Adipocyte (in vitro differentiated cells): ENCODE measurements around the gene TP73.
A peak's percentile ranks its signal among the peaks of the same experiment; 100 is the strongest.

ENCODE experiments used
- DNase-seq: peaks from one replicate; pipeline ENCODE4 v3.0.0-alpha.2; 2015; ENCODE audit warnings: low read depth
- H3K27me3 ChIP-seq: replicated peaks from 2 replicates; pipeline ENCODE4 v1.7.0; 2013; ENCODE audit warnings: mild to moderate bottlenecking, low read length, moderate library complexity; ENCODE audit not compliant: control insufficient read depth, insufficient read depth
- H3K36me3 ChIP-seq: 2 replicates; pipeline ENCODE4 v1.7.0; 2013; ENCODE audit warnings: low read length, mild to moderate bottlenecking, moderate library complexity; ENCODE audit not compliant: control insufficient read depth, insufficient read depth, severe bottlenecking
- H3K4me1 ChIP-seq: 2 replicates; pipeline ENCODE4 v1.7.0; 2013; ENCODE audit warnings: mild to moderate bottlenecking, low read length, moderate library complexity; ENCODE audit not compliant: control insufficient read depth, insufficient read depth
- H3K4me3 ChIP-seq: 2 replicates; pipeline ENCODE4 v1.7.0; 2013; ENCODE audit warnings: mild to moderate bottlenecking, low read length, moderate library complexity
- H3K9ac ChIP-seq: 2 replicates; pipeline ENCODE4 v1.7.0; 2013; ENCODE audit warnings: mild to moderate bottlenecking, low read length, moderate library complexity
- H3K9me3 ChIP-seq: 2 replicates; pipeline ENCODE4 v1.7.0; 2013; ENCODE audit warnings: mild to moderate bottlenecking, low read length, moderate library complexity; ENCODE audit not compliant: control insufficient read depth

Gene TP73

DNA sequence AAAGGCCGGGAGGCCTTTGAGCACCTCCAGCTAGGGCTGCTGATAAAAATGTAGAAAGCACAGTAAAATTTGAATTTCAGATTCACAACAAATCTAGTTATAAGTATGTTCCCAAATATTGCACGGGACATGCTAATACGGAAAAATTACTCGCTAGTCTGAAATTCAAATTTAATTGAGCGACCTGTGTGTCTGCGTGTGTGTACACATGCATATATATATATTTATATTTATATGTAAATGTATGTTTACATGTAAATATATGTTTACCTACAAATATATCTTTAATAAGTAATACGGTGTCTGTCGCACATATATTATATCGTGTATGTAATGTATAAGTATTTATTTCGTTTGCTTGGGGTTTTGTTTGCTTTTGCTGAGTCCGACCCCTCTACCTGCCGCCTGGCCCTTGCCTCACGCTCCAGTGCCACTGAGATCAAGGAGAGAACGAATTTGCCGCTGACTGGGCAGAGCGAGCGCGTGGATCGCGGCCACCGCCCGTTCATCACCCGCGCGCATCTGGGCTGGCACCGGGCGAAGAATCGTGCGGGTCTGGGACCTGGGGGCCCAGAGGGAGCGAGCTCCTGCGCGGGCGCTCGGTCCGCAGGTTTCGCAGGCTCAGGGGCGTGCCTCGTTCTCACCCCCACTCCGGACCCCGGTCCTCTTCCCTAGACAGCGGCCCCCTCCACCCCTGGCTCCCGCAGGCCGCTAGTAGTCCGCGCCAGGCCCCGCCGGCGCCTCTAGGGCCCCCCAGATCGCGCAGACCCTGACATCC is 1.9 kb upstream of the TP73 start:
- Histone ChIP-seq H3K27me3 (peaks cover 34% of the 10 kb centered on the region), H3K4me1 (peaks cover 5% of the 10 kb centered on the region), H3K4me3 (peak overlapping the region; percentile 91), H3K9ac (no peak overlapping the region), H3K9me3 (no peaks in the 10 kb centered on the region), H3K36me3 (peaks cover 19% of the 10 kb centered on the region)
- DNase-seq: no peak

DNA sequence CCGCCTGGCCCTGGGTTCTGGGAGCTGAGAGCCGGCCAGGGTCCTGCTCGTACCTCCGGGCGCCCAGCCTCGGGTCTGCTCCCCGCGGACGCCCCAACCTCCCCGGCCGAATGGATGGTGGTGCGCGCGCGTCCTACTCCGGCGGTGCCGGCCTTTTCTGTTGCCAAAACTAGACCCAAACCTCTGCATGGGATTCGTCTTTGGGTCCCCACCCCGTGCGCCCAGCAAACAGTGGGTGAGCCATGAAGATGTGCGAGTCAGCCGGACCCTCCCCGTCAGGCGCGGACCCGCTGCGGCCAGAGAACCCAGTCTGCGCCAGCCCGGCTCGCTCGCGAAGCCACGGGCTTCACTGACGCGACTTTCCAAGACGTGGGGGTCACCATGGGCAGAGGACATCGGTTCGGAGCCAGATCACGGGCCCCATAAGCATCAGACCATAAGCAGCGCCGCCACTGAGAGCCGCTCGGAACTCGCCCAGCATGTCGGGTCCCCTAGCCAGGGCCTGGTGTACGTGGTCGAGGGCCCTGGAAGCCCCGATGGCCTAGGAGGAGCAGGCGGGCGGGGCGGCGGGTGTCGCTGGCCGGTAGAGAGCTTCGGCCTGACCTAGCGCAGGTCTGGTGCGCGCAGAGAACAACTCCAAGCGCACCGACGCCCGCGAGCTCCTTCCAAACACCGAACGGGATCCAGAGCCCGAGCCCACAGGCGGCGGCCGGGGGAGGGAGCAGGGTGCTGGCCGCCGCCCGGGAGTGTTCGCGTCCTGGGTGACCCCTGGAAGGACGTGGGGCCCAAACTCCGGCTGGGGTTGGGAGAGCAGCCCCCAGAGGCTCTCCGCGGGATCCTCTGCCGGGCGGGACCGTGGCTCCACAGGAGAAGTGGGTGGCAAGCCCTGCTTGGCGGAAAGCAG is 1.0 kb upstream of the TP73 start:
- no peaks in the 10 kb centered on the region for H3K9me3 ChIP-seq
- peaks cover 38% of the 10 kb centered on the region for H3K27me3 ChIP-seq
- peak; percentile 11 for DNase-seq
- H3K4me1 ChIP-seq: peaks cover 5% of the 10 kb centered on the region
- no peak overlapping the region for H3K9ac ChIP-seq
- H3K4me3 ChIP-seq: no peak overlapping the region
- H3K36me3 ChIP-seq: peaks cover 15% of the 10 kb centered on the region

DNA sequence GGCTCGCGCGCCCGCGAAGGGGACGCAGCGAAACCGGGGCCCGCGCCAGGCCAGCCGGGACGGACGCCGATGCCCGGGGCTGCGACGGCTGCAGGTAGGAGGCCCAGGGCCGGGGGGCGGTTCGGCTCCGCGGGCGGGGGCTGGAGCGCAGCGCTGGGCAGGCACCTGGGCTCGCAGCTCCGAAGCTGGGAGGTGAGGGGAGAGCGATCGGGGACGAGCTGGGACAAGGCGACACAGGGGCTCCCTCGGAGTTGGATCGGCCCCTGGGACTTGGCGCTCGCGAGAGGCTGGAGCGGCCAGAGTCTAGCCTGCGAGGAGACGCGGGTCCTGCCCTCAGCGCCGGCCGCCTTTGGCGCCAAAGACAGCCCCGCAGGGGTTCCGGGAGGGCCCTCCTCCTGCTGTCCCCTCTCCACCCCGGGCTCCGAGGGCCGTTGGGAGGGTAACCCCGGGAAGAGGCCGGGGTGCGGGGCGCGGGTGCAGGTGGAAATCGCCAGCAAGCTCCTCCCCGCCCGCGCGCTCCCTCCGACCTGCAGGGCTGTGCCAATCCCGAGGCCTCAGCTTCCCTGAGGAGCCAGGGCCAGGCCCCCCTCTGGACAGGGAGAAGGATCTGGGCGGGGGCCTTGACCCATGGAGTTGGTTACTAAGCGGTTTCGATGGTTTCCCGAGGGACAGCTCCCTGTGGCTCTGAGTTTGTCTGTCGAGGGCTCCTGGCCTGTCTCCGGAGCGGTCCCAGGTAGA is 401 bp downstream of the TP73 start:
- Histone ChIP-seq H3K4me1 (peaks cover 5% of the 10 kb centered on the region), H3K9ac (no peak overlapping the region), H3K9me3 (no peaks in the 10 kb centered on the region), H3K4me3 (no peak overlapping the region), H3K36me3 (peaks cover under 1% of the 10 kb centered on the region), H3K27me3 (peaks cover 50% of the 10 kb centered on the region)
- no peak for DNase-seq

- H3K27me3 ChIP-seq: peaks cover 56% of the 10 kb centered on the region
- H3K4me3 ChIP-seq: no peak overlapping the region
- H3K9ac ChIP-seq: no peak overlapping the region
- no peaks in the 10 kb centered on the region for H3K9me3 ChIP-seq
- DNase-seq: no peak
- H3K36me3 ChIP-seq: no peaks in the 10 kb centered on the region
- peaks cover 5% of the 10 kb centered on the region for H3K4me1 ChIP-seq
These were observed 936 bp downstream of the TP73 start for GRCh38 chr1:3653286-3653618.

DNA sequence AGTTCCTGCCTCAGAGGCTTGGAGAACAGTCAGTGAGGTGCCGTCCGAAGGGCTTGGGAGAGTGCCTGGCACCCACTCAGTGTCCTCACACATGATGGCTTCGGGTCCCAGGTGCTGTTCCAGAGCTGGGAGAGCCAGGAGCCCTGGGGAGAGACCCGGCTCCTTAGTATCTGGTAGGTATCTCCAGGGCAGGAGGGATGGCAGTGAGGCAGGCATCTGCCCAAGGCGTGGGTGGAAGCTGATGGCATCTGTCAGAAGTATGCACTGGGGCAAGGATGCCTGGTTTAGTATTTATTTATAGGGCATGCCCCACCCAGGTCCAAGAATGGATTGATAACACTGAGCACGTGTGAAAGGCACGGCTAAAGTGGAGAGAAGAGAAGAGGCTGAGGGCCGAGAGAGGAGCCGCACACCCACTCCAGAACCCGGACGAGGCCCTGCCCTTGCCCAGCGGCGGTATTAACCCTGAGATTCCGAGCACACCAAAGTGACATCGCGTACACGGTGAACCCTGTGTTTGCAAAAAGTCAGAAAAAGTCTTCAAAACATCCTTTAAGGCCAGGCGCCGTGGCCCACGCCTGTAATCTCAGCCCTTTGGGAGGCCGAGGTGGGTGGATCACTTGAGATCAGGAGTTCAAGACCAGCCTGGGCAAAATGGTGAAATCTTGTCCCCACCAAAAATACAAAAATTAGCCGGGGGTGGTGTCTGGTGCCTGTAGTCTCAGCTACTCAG is 2.4 kb downstream of the TP73 start:
- DNase-seq: no peak
- Histone ChIP-seq H3K9ac (no peak overlapping the region), H3K27me3 (peaks cover 62% of the 10 kb centered on the region), H3K4me1 (no peaks in the 10 kb centered on the region), H3K4me3 (no peak overlapping the region), H3K9me3 (no peaks in the 10 kb centered on the region), H3K36me3 (no peaks in the 10 kb centered on the region)

DNA sequence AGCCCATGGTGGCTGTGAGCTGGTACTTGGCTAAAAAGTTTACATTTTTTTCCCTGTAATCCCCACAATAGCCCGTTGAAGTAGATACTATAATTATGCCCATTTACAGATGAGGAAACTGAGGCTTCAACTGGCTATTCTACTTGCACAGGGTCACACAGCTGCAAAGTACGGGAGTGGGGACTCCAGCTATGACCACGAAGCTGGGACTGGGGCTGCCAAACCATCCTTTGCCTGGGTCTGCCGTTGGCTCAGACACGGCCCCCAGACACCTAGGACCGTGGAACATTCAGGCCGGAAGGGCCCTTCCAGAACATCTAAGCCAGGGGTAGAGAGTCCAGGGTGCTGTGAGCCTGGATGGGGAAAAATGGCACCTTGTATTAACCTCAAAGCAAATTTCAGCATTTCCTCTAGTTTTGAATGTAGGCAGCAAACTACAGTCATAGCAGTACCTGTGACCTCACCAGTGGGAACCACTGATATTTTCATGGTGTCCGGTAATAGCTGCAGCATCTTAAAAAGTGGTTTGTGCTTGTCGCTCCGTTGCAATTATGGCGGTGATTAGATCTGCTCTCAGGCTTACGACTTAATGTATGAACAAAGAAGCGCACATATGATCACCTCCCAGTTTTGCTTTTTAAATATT is 4.3 kb downstream of the TP73 start:
- no peak for DNase-seq
- Histone ChIP-seq H3K27me3 (peaks cover 57% of the 10 kb centered on the region), H3K4me3 (no peak overlapping the region), H3K9me3 (no peaks in the 10 kb centered on the region), H3K9ac (no peak overlapping the region), H3K36me3 (no peaks in the 10 kb centered on the region), H3K4me1 (no peaks in the 10 kb centered on the region)

DNA sequence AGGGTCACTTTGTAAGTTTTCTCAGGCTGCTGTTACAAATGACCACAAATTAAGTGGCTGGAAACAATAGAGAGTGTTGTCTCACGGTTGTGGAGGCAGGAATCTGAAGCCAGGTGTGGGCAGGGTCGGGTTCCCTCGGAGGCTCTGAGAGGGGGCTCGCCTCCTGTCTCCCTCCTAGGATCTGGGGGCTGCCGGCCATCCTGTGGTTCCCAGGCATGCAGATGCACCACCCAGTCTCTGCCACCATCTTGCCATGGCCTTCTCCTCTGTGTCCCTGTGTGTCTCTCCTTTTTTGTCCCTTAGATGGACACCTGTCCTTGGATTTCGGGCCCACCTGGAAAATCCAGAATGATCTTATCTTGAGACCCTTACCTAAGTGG is 4.8 kb downstream of the TP73 start:
- Histone ChIP-seq H3K27me3 (peaks cover 59% of the 10 kb centered on the region), H3K36me3 (no peaks in the 10 kb centered on the region), H3K9me3 (no peaks in the 10 kb centered on the region), H3K4me1 (no peaks in the 10 kb centered on the region), H3K9ac (no peak overlapping the region), H3K4me3 (no peak overlapping the region)
- DNase-seq: no peak

DNA sequence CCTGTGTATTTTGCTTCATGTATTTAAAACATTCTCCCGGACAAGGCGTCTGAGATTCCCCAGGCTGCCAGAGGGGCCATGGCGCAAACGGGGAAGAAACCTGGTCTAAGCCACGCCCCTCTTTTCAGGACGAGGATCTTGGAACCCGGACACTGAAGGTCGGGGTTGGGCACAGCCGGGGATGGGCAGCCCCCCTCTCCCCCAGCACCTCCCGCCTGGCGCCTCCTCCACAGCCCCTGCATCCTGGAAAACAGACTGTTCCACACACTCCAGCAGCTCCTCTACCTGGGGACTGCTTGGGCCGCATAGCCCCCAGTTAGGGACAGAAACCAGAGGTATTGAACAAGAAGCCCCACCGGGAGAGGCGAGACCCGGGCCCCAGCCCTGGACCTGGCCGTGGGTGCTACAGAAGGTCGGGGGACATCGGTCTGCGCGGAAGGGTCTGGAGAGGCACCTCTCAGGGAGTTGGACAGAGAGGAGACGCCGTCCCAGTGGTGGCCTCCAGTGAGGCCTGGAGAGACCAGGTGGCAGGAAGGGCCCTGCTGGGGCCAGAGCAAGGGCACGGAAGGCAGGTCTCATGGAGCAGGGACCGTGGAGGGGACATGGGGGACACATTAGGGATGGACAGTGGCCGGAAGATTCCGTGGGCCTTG is 5.4 kb downstream of the TP73 start:
- no peaks in the 10 kb centered on the region for H3K36me3 ChIP-seq
- H3K9ac ChIP-seq: no peak overlapping the region
- H3K9me3 ChIP-seq: no peaks in the 10 kb centered on the region
- DNase-seq: no peak
- H3K4me1 ChIP-seq: no peaks in the 10 kb centered on the region
- H3K27me3 ChIP-seq: peaks cover 64% of the 10 kb centered on the region
- H3K4me3 ChIP-seq: no peak overlapping the region

GRCh38 chr1:3658231-3658615 is 5.9 kb downstream of the TP73 start:
- H3K27me3 ChIP-seq: peaks cover 66% of the 10 kb centered on the region
- no peaks in the 10 kb centered on the region for H3K4me1 ChIP-seq
- no peaks in the 10 kb centered on the region for H3K9me3 ChIP-seq
- H3K9ac ChIP-seq: no peak overlapping the region
- H3K36me3 ChIP-seq: no peaks in the 10 kb centered on the region
- no peak for DNase-seq
- no peak overlapping the region for H3K4me3 ChIP-seq

DNA sequence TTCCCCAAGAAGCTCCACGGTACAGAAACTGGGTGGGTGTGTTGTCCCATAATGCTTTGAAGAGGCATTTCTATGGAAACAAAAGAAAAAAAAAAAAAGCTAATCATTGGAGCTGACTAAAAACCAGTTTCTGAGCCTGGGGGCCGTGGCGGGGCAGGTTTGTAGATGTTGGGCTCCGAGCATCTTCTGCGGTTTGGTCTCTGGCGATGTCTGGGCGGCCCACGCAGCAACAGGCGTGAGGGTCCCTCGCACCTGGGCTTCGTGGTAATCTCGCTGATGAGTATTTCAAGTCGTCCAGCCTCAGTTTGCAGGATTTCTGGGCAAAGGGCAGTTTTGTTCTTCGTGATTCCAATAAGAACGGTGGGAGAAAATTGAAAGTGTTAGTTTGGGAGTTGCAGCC is 6.8 kb downstream of the TP73 start:
- no peak overlapping the region for H3K4me3 ChIP-seq
- no peaks in the 10 kb centered on the region for H3K36me3 ChIP-seq
- H3K9me3 ChIP-seq: no peaks in the 10 kb centered on the region
- H3K4me1 ChIP-seq: no peaks in the 10 kb centered on the region
- DNase-seq: no peak
- H3K27me3 ChIP-seq: peaks cover 62% of the 10 kb centered on the region
- no peak overlapping the region for H3K9ac ChIP-seq
